Stomach (tissue), 9 donors: Measurements from ENCODE around the gene PRMT3. TPM values are rescaled to one million over a fixed set of nuclear protein-coding genes. Genes with fewer than 3 reads are reported as not detected.
A peak's percentile ranks its signal among the peaks of the same experiment; 100 is the strongest.

Source experiments
- DNase-seq, 2 donors: peaks; one replicate each; pipeline versions ENCODE4 v3.0.0 to v3.0.0-alpha.2; 2013 to 2019
- H3K27ac ChIP-seq, 5 donors: fragments of 200-600 bp in 4 of 5; sonication (generic) in 4 of 5; one replicate each; pipeline ENCODE4 v1.5.1; 2013 to 2019; ENCODE audit warnings: mild to moderate bottlenecking in 1 of 5, moderate library complexity in 1 of 5
- H3K27me3 ChIP-seq, 3 donors: fragments of 200-600 bp; sonication (generic); one replicate each; pipeline ENCODE4 v1.5.1; 2017 to 2019; ENCODE audit warnings: mixed run types in 1 of 3
- H3K36me3 ChIP-seq, 4 donors: fragments of 200-600 bp; sonication (generic); 1 replicate in 3 of 4; 2 replicates in 1 of 4; pipeline ENCODE4 v1.5.1; 2016 to 2019
- H3K4me1 ChIP-seq, 4 donors: fragments of 200-600 bp; sonication (generic); one replicate each; pipeline ENCODE4 v1.5.1; 2016 to 2019
- H3K4me3 ChIP-seq, 4 donors: fragments of 200-600 bp; sonication (generic) in 3 of 4; one replicate each; pipeline ENCODE4 v1.5.1; 2016 to 2019; ENCODE audit warnings: mild to moderate bottlenecking in 1 of 4
- H3K9me3 ChIP-seq, 4 donors: fragments of 200-600 bp; sonication (generic); one replicate each; pipeline ENCODE4 v1.5.1; 2016 to 2019
- EP300 ChIP-seq: sonication (generic); formaldehyde crosslinking; IDR thresholded peaks from one replicate; pipeline ENCODE4 v1.6.1; 2017; ENCODE audit warnings: antibody characterized with exemption
- POLR2A ChIP-seq, 4 donors: fragments of 450-650 bp; IDR thresholded peaks; one replicate each; pipeline ENCODE4 v1.6.1; 2016; ENCODE audit warnings: antibody characterized with exemption in 4 of 4, control low read depth in 2 of 4, mild to moderate bottlenecking in 1 of 4, moderate library complexity in 1 of 4
- POLR2AphosphoS5 ChIP-seq, 3 donors: sonication (generic); formaldehyde crosslinking; IDR thresholded peaks; one replicate each; pipeline ENCODE4 v1.6.1; 2016; ENCODE audit warnings: antibody characterized with exemption in 3 of 3
- WGBS, 5 donors: extraction: QIAGEN DNeasy Blood & Tissue Kit in 3 of 5; methylation state at CpG; one replicate each; pipeline versions ENCODE4 v1.1.5 to v1.1.7; 2013 to 2018; 5-methylcytosine and 5-hydroxymethylcytosine counted together
- intact Hi-C: fragments of 100-400 bp; cut with DNase I; formaldehyde crosslinking; loops from one replicate; pipeline ENCODE4 v1.15.1; 2023; ENCODE audit warnings: low total_unique reads
- polyA plus RNA-seq, 3 donors: library from polyadenylated mRNA; stranded (reverse); fragments of 200-250 nt; gene quantifications; one replicate each; pipeline ENCODE4 v1.2.3, GENCODE V29; 2013
- total RNA-seq, 5 donors: library from RNA; depleted of rRNA; stranded (reverse); fragments of >200 nt; gene quantifications; one replicate each; pipeline versions ENCODE4 v1.1.0 to v1.2.3, GENCODE V29; 2014 to 2016
- TF ChIP-seq, protein P1 (sequence below), 7 experiments: fragments of 450-650 bp in 4 of 7; fragments of 200-600 bp in 3 of 7; sonication (generic) in 3 of 7; IDR thresholded peaks; one replicate each; pipeline ENCODE4 v1.5.1; 2016 to 2019; ENCODE audit warnings: antibody characterized with exemption in 7 of 7, control low read depth in 2 of 7, mild to moderate bottlenecking in 1 of 7
- donor health status: healthy with polysubstance abuse.
- donor health status: Bipolar disorder and iron deficiency.
- donor health status: healthy.

PRMT3 gene
- total and polyA plus RNA-seq, 8 donors: 4.7 to 54.5 (median 9.7) TPM

GRCh38 chr11:20351751-20352262 is 35.7 kb upstream of the PRMT3 start:
- no peak overlapping the region for H3K27ac ChIP-seq
- no peak overlapping the region for H3K4me3 ChIP-seq
- H3K4me1 ChIP-seq: no peaks in the 10 kb centered on the region
- H3K9me3 ChIP-seq: no peaks in the 10 kb centered on the region
- H3K36me3 ChIP-seq: no peaks in the 10 kb centered on the region
- intact Hi-C loops: loop anchor here (5.0 kb wide), 1 partner anchor 225 kb away; no protein-coding TSS in a partner anchor
- no peak for DNase-seq
- TF ChIP-seq POLR2AphosphoS5 (IDR thresholded peaks at IDR 0.05) (no peak), POLR2A (IDR thresholded peaks at IDR 0.05) (no peak), EP300 (no peak)
- TF ChIP-seq, protein P1, sequence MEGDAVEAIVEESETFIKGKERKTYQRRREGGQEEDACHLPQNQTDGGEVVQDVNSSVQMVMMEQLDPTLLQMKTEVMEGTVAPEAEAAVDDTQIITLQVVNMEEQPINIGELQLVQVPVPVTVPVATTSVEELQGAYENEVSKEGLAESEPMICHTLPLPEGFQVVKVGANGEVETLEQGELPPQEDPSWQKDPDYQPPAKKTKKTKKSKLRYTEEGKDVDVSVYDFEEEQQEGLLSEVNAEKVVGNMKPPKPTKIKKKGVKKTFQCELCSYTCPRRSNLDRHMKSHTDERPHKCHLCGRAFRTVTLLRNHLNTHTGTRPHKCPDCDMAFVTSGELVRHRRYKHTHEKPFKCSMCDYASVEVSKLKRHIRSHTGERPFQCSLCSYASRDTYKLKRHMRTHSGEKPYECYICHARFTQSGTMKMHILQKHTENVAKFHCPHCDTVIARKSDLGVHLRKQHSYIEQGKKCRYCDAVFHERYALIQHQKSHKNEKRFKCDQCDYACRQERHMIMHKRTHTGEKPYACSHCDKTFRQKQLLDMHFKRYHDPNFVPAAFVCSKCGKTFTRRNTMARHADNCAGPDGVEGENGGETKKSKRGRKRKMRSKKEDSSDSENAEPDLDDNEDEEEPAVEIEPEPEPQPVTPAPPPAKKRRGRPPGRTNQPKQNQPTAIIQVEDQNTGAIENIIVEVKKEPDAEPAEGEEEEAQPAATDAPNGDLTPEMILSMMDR (IDR thresholded peaks at IDR 0.05): no peak
- H3K27me3 ChIP-seq: no peaks in the 10 kb centered on the region
- 50 to 59% (median 53%) methylated on average over 2 of the region's 2 CpGs for WGBS, 5 donors

DNA sequence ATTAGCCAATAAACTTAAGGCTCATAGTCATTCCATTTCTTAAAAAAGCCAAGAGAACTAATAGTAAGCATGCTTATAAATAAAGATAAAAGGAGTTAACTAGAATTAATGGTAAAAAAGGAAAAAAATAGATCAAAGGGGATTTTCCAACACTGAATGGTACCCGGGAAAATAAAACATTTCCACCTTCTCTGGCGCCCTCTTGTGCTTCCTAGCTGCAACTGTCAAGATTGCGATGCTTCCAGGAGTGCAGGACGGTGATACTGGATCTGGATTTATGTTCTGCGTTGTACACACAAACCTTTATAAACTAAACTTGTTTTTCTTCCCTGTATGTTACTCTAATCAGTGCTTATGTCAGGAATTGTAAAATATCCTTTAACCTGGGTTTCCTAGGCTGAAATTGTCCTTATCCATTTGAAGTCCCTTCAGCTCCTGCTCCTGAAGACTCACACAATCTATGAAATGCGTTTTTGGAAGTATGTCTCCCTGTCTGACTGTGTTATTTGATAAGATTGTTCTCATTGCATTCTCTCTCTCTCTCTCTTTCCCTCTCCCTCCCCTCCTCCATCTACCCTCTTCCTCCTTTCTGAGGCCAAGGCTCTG is 33.6 kb upstream of the PRMT3 start:
- H3K27me3 ChIP-seq: peaks cover 0 to 3% (median 0%) of the 10 kb centered on the region in 3 donors
- intact Hi-C loops: loop anchor here (5.0 kb wide), 1 partner anchor 227 kb away; no protein-coding TSS in a partner anchor
- H3K9me3 ChIP-seq: no peaks in the 10 kb centered on the region
- H3K4me3 ChIP-seq: no peak overlapping the region
- WGBS, 5 donors: 4 to 15% (median 14%) methylated on average over 6 of the region's 6 CpGs
- H3K4me1 ChIP-seq: no peaks in the 10 kb centered on the region
- DNase-seq: peak; percentile 29 to 65
- H3K36me3 ChIP-seq: no peaks in the 10 kb centered on the region
- H3K27ac ChIP-seq: no peak overlapping the region
- TF ChIP-seq POLR2A (IDR thresholded peaks at IDR 0.05): no peak
- TF ChIP-seq, protein P1 (IDR thresholded peaks at IDR 0.05): peak in 5 of 7 experiments; percentile 20 to 73 (median 62)

DNA sequence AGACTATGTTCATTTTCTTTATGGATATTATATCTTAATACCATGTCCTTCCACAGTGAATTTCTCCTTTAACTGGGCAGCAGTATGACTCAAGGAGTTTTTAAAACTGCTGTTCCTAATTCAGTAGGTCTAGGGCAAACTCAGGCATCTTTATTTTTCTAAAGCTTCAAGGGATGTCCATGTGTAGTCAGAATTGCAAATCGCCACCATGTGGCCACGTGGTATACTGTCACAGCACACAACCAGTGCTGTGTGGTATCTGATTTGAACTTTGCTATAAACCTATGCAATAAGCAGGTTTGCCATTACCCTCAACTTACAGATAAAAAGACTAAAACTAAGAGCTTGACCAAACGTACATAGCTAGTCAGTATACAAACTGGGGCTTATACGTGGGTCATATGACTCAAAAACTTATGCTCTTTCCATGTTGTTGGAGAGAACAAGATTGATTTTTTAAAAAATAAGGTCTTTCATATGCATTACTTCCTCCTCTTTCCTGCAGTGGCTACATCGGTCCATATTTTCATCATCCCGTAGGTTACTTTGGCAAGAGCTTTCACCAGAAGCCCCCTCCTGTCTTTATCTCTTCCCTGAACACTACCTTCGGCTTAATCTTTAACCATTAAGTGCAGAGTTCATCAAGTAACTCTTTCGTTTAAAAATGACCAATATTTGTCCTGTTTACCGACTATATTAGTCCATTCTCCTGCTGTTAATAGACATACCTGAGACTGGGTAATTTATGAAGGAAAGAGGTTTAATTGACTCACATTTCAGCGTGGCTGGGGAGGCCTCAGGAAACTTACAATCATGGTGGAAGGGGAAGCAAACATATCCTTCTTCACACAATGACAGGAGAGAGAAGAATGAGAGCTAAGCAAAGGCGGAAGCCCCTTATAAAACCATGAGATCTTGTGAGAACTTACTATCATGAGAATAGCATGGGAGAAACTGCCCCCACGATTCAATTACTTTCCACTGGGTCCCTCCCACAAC is 32.0 kb upstream of the PRMT3 start:
- intact Hi-C loops: no loop called here
- TF ChIP-seq, protein P1 (IDR thresholded peaks at IDR 0.05): peak in 4 of 7 experiments; percentile 38 to 50 (median 43)
- TF ChIP-seq POLR2AphosphoS5 (IDR thresholded peaks at IDR 0.05): no peak
- no peak for TF ChIP-seq EP300
- TF ChIP-seq POLR2A (IDR thresholded peaks at IDR 0.05): no peak
- H3K36me3 ChIP-seq: no peaks in the 10 kb centered on the region
- peaks cover 0 to 3% (median 0%) of the 10 kb centered on the region in 3 donors for H3K27me3 ChIP-seq
- H3K27ac ChIP-seq: no peak overlapping the region
- H3K9me3 ChIP-seq: no peaks in the 10 kb centered on the region
- WGBS, 5 donors: 24 to 51% (median 28%) methylated on average over 11 to 12 of the region's 12 CpGs
- DNase-seq: peak; percentile 35 to 76
- H3K4me3 ChIP-seq: no peak overlapping the region
- H3K4me1 ChIP-seq: no peaks in the 10 kb centered on the region

DNA sequence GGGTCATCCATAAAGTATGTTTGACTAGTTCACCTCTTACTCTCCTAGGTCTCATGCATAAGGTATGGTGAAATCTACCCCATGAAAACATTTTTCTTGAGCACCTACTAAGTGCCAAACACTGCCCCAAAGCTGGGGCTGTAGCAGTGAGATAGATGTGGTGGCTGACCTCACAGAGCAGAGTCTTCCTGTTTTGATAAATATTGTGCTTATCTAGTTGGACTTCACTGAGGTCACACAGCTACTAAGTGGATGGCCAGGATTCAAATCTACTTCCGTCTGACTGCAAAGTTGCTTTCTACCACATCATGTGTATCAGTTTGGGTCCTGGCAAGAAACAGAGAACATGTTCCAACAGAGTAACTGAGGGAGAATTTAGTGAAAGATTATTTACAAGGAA is 30.4 kb upstream of the PRMT3 start:
- TF ChIP-seq, protein P1 (IDR thresholded peaks at IDR 0.05): no peak
- TF ChIP-seq EP300 (no peak), POLR2AphosphoS5 (IDR thresholded peaks at IDR 0.05) (no peak), POLR2A (IDR thresholded peaks at IDR 0.05) (no peak)
- intact Hi-C loops: no loop called here
- Histone ChIP-seq H3K4me1 (no peaks in the 10 kb centered on the region), H3K36me3 (no peaks in the 10 kb centered on the region), H3K27ac (no peak overlapping the region), H3K27me3 (peaks cover 0 to 3% (median 0%) of the 10 kb centered on the region in 3 donors), H3K4me3 (no peak overlapping the region), H3K9me3 (no peaks in the 10 kb centered on the region)
- no peak for DNase-seq
- WGBS, 5 donors: 19 to 51% (median 32%) methylated on average over 1 of the region's 1 CpG
